Ishikawa (cell line): ENCODE data around the gene CD101.

Experiments used
- CEBPB ChIP-seq: IDR thresholded peaks from 2 replicates; pipeline ENCODE4 v1.6.1; 2012
- CREB1 ChIP-seq: IDR thresholded peaks from 2 replicates; pipeline ENCODE4 v1.6.1; 2012; ENCODE audit warnings: low read depth
- EP300 ChIP-seq: IDR thresholded peaks from 2 replicates; pipeline ENCODE4 v1.6.1; 2012; ENCODE audit warnings: borderline replicate concordance
- REST ChIP-seq: IDR thresholded peaks from 2 replicates; pipeline ENCODE4 v1.6.1; 2012; ENCODE audit warnings: low read depth, mild to moderate bottlenecking
- YY1 ChIP-seq: IDR thresholded peaks from 2 replicates; pipeline ENCODE4 v1.6.1; 2012; ENCODE audit warnings: low read depth
- ZBTB7A ChIP-seq: IDR thresholded peaks from 2 replicates; pipeline ENCODE4 v1.6.1; 2012; ENCODE audit warnings: low read depth

GRCh38 chr1:117008656-117009055, 7.1 kb downstream of the CD101 start:
- TF ChIP-seq EP300 = no peak
- no peak for TF ChIP-seq CREB1
- no peak for TF ChIP-seq ZBTB7A
- TF ChIP-seq CEBPB = no peak
- no peak for TF ChIP-seq REST
- TF ChIP-seq YY1 = no peak
